ENCODE data around the gene PCGF3.
"Not testable (repeated sequence)": the region's sequence is repeated elsewhere in the genome, so short reads cannot be mapped to it uniquely, and the experiment has no call there.

PCGF3 gene

GRCh38 chr4:734951-735350 is 29.3 kb downstream of the PCGF3 start:
- peaks cover 0 to 6% (median 3%) of the 10 kb centered on the region in 4 experiments for H3K4me1 ChIP-seq (ENCODE audit: control extremely low read depth in 1 of 4, control insufficient read depth in 4 of 4, insufficient read depth in 4 of 4, low read length in 3 of 4)
- no peaks in the 10 kb centered on the region for H3K27me3 ChIP-seq (replicated peaks in 2 of 5; ENCODE audit: control insufficient read depth in 4 of 5, insufficient read depth in 5 of 5, low read length in 4 of 5)
- peaks cover 12 to 81% (median 53%) of the 10 kb centered on the region in 4 experiments for H3K36me3 ChIP-seq (ENCODE audit: control insufficient read depth in 4 of 4, insufficient read depth in 4 of 4, low read length in 3 of 4)
- 95% methylated on average over 9 of the region's 9 CpGs for WGBS (ENCODE audit: insufficient coverage)
- ChIA-PET POLR2A (no interaction called here), CTCF (interaction anchor here (0.7 kb wide), 1 partner anchor 8 kb away, joined by 3 read pairs; no protein-coding TSS in a partner anchor)
- no peak overlapping the region for H3K27ac ChIP-seq (ENCODE audit: insufficient read depth in 1 of 2, low read depth in 1 of 2, low read length in 2 of 2, poor library complexity in 1 of 2, severe bottlenecking in 2 of 2)
- H3K4me3 ChIP-seq (ENCODE audit: control insufficient read depth in 1 of 7, extremely low read depth in 1 of 7, insufficient read depth in 4 of 7, low read depth in 2 of 7, low read length in 6 of 7), result no peak overlapping the region
- H3K9me3 ChIP-seq (ENCODE audit: control extremely low read depth in 1 of 5, control insufficient read depth in 4 of 5, insufficient read depth in 2 of 5, low read depth in 1 of 5, low read length in 4 of 5), result no peaks in the 10 kb centered on the region
- no peak for DNase-seq

GRCh38 chr4:735583-735982 is 30.0 kb downstream of the PCGF3 start:
- Histone ChIP-seq H3K36me3 (ENCODE audit: control insufficient read depth in 4 of 4, insufficient read depth in 4 of 4, low read length in 3 of 4) (peaks cover 15 to 83% (median 51%) of the 10 kb centered on the region in 4 experiments), H3K9me3 (ENCODE audit: control extremely low read depth in 1 of 5, control insufficient read depth in 4 of 5, insufficient read depth in 2 of 5, low read depth in 1 of 5, low read length in 4 of 5) (no peaks in the 10 kb centered on the region), H3K27me3 (replicated peaks in 2 of 5; ENCODE audit: control insufficient read depth in 4 of 5, insufficient read depth in 5 of 5, low read length in 4 of 5) (no peaks in the 10 kb centered on the region), H3K27ac (ENCODE audit: insufficient read depth in 1 of 2, low read depth in 1 of 2, low read length in 2 of 2, poor library complexity in 1 of 2, severe bottlenecking in 2 of 2) (no peak overlapping the region), H3K4me3 (ENCODE audit: control insufficient read depth in 1 of 7, extremely low read depth in 1 of 7, insufficient read depth in 4 of 7, low read depth in 2 of 7, low read length in 6 of 7) (no peak overlapping the region), H3K4me1 (ENCODE audit: control extremely low read depth in 1 of 4, control insufficient read depth in 4 of 4, insufficient read depth in 4 of 4, low read length in 3 of 4) (peaks cover 0 to 6% (median 3%) of the 10 kb centered on the region in 4 experiments)
- WGBS (ENCODE audit: insufficient coverage), result 96% methylated on average over 7 of the region's 8 CpGs
- DNase-seq, result no peak
- ChIA-PET CTCF (no interaction called here), POLR2A (no interaction called here)

GRCh38 chr4:736561-736960 is 30.9 kb downstream of the PCGF3 start:
- POLR2A ChIA-PET; DNase-seq; H3K4me3 ChIP-seq (ENCODE audit: control insufficient read depth in 1 of 7, extremely low read depth in 1 of 7, insufficient read depth in 4 of 7, low read depth in 2 of 7, low read length in 6 of 7); H3K27me3 ChIP-seq (replicated peaks in 2 of 5; ENCODE audit: control insufficient read depth in 4 of 5, insufficient read depth in 5 of 5, low read length in 4 of 5); H3K4me1 ChIP-seq (ENCODE audit: control extremely low read depth in 1 of 4, control insufficient read depth in 4 of 4, insufficient read depth in 4 of 4, low read length in 3 of 4); H3K27ac ChIP-seq (ENCODE audit: insufficient read depth in 1 of 2, low read depth in 1 of 2, low read length in 2 of 2, poor library complexity in 1 of 2, severe bottlenecking in 2 of 2); H3K9me3 ChIP-seq (ENCODE audit: control extremely low read depth in 1 of 5, control insufficient read depth in 4 of 5, insufficient read depth in 2 of 5, low read depth in 1 of 5, low read length in 4 of 5): not testable (repeated sequence)
- CTCF ChIA-PET, result interaction anchor here (1.4 kb wide), 1 partner anchor 251 kb away, joined by 3 read pairs; no protein-coding TSS in a partner anchor
- peaks cover 19 to 83% (median 50%) of the 10 kb centered on the region in 4 experiments for H3K36me3 ChIP-seq (ENCODE audit: control insufficient read depth in 4 of 4, insufficient read depth in 4 of 4, low read length in 3 of 4)
- WGBS (ENCODE audit: insufficient coverage), result 95% methylated on average over 22 of the region's 34 CpGs

GRCh38 chr4:738781-739280 is 33.2 kb downstream of the PCGF3 start:
- DNase-seq, result no peak
- Histone ChIP-seq H3K27ac (ENCODE audit: insufficient read depth in 1 of 2, low read depth in 1 of 2, low read length in 2 of 2, poor library complexity in 1 of 2, severe bottlenecking in 2 of 2) (no peak overlapping the region), H3K9me3 (ENCODE audit: control extremely low read depth in 1 of 5, control insufficient read depth in 4 of 5, insufficient read depth in 2 of 5, low read depth in 1 of 5, low read length in 4 of 5) (no peaks in the 10 kb centered on the region), H3K4me1 (ENCODE audit: control extremely low read depth in 1 of 4, control insufficient read depth in 4 of 4, insufficient read depth in 4 of 4, low read length in 3 of 4) (no peaks in the 10 kb centered on the region), H3K4me3 (ENCODE audit: control insufficient read depth in 1 of 7, extremely low read depth in 1 of 7, insufficient read depth in 4 of 7, low read depth in 2 of 7, low read length in 6 of 7) (no peak overlapping the region), H3K36me3 (ENCODE audit: control insufficient read depth in 4 of 4, insufficient read depth in 4 of 4, low read length in 3 of 4) (peaks cover 17 to 76% (median 47%) of the 10 kb centered on the region in 4 experiments), H3K27me3 (replicated peaks in 2 of 5; ENCODE audit: control insufficient read depth in 4 of 5, insufficient read depth in 5 of 5, low read length in 4 of 5) (no peaks in the 10 kb centered on the region)
- CTCF ChIA-PET, result interaction anchor here (1.7 kb wide), 1 partner anchor 13 kb away, joined by 6 read pairs; no protein-coding TSS in a partner anchor
- WGBS (ENCODE audit: insufficient coverage), result 97% methylated on average over 8 of the region's 16 CpGs
- POLR2A ChIA-PET, result no interaction called here

GRCh38 chr4:739569-739968 is 33.9 kb downstream of the PCGF3 start:
- no peaks in the 10 kb centered on the region for H3K9me3 ChIP-seq (ENCODE audit: control extremely low read depth in 1 of 5, control insufficient read depth in 4 of 5, insufficient read depth in 2 of 5, low read depth in 1 of 5, low read length in 4 of 5)
- no peak overlapping the region for H3K27ac ChIP-seq (ENCODE audit: insufficient read depth in 1 of 2, low read depth in 1 of 2, low read length in 2 of 2, poor library complexity in 1 of 2, severe bottlenecking in 2 of 2)
- POLR2A ChIA-PET, result no interaction called here
- no peaks in the 10 kb centered on the region for H3K27me3 ChIP-seq (replicated peaks in 2 of 5; ENCODE audit: control insufficient read depth in 4 of 5, insufficient read depth in 5 of 5, low read length in 4 of 5)
- peaks cover 17 to 72% (median 43%) of the 10 kb centered on the region in 4 experiments for H3K36me3 ChIP-seq (ENCODE audit: control insufficient read depth in 4 of 4, insufficient read depth in 4 of 4, low read length in 3 of 4)
- no peak overlapping the region for H3K4me3 ChIP-seq (ENCODE audit: control insufficient read depth in 1 of 7, extremely low read depth in 1 of 7, insufficient read depth in 4 of 7, low read depth in 2 of 7, low read length in 6 of 7)
- CTCF ChIA-PET, result interaction anchor here (1.7 kb wide), 1 partner anchor 12 kb away, joined by 6 read pairs; no protein-coding TSS in a partner anchor
- no peak for DNase-seq
- no peaks in the 10 kb centered on the region for H3K4me1 ChIP-seq (ENCODE audit: control extremely low read depth in 1 of 4, control insufficient read depth in 4 of 4, insufficient read depth in 4 of 4, low read length in 3 of 4)
- WGBS (ENCODE audit: insufficient coverage), result 96% methylated on average over 22 of the region's 22 CpGs

- CTCF ChIA-PET, result interaction anchor here (1.5 to 1.7 kb wide), 2 partner anchors 12 to 34 kb away, joined by 5 to 6 read pairs; no protein-coding TSS in a partner anchor
These were observed 34.4 kb downstream of the PCGF3 start for GRCh38 chr4:740011-740410.

GRCh38 chr4:740656-741282 is 35.1 kb downstream of the PCGF3 start:
- H3K4me3 ChIP-seq (ENCODE audit: control insufficient read depth in 1 of 7, extremely low read depth in 1 of 7, insufficient read depth in 4 of 7, low read depth in 2 of 7, low read length in 6 of 7), result no peak overlapping the region
- 93% methylated on average over 14 of the region's 19 CpGs for WGBS (ENCODE audit: insufficient coverage)
- no peak overlapping the region for H3K27ac ChIP-seq (ENCODE audit: insufficient read depth in 1 of 2, low read depth in 1 of 2, low read length in 2 of 2, poor library complexity in 1 of 2, severe bottlenecking in 2 of 2)
- H3K27me3 ChIP-seq (replicated peaks in 2 of 5; ENCODE audit: control insufficient read depth in 4 of 5, insufficient read depth in 5 of 5, low read length in 4 of 5), result no peaks in the 10 kb centered on the region
- no peaks in the 10 kb centered on the region for H3K9me3 ChIP-seq (ENCODE audit: control extremely low read depth in 1 of 5, control insufficient read depth in 4 of 5, insufficient read depth in 2 of 5, low read depth in 1 of 5, low read length in 4 of 5)
- peaks cover 13 to 61% (median 36%) of the 10 kb centered on the region in 4 experiments for H3K36me3 ChIP-seq (ENCODE audit: control insufficient read depth in 4 of 4, insufficient read depth in 4 of 4, low read length in 3 of 4)
- ChIA-PET POLR2A (no interaction called here), CTCF (interaction anchor here (1.1 to 2.7 kb wide), 5 partner anchors 12 to 247 kb away, joined by 3 to 18 read pairs (median 5); partner anchors contain the start of gene IDUA)
- DNase-seq, result no peak
- H3K4me1 ChIP-seq (ENCODE audit: control extremely low read depth in 1 of 4, control insufficient read depth in 4 of 4, insufficient read depth in 4 of 4, low read length in 3 of 4), result no peaks in the 10 kb centered on the region

More at GRCh38 chr4:740011-740410, 34.4 kb downstream of the PCGF3 start:
- DNase-seq, result no peak
- WGBS (ENCODE audit: insufficient coverage), result 90% methylated on average over 2 of the region's 12 CpGs
- Histone ChIP-seq H3K27ac (ENCODE audit: insufficient read depth in 1 of 2, low read depth in 1 of 2, low read length in 2 of 2, poor library complexity in 1 of 2, severe bottlenecking in 2 of 2) (no peak overlapping the region), H3K36me3 (ENCODE audit: control insufficient read depth in 4 of 4, insufficient read depth in 4 of 4, low read length in 3 of 4) (peaks cover 17 to 67% (median 41%) of the 10 kb centered on the region in 4 experiments), H3K27me3 (replicated peaks in 2 of 5; ENCODE audit: control insufficient read depth in 4 of 5, insufficient read depth in 5 of 5, low read length in 4 of 5) (no peaks in the 10 kb centered on the region), H3K9me3 (ENCODE audit: control extremely low read depth in 1 of 5, control insufficient read depth in 4 of 5, insufficient read depth in 2 of 5, low read depth in 1 of 5, low read length in 4 of 5) (no peaks in the 10 kb centered on the region), H3K4me3 (ENCODE audit: control insufficient read depth in 1 of 7, extremely low read depth in 1 of 7, insufficient read depth in 4 of 7, low read depth in 2 of 7, low read length in 6 of 7) (no peak overlapping the region), H3K4me1 (ENCODE audit: control extremely low read depth in 1 of 4, control insufficient read depth in 4 of 4, insufficient read depth in 4 of 4, low read length in 3 of 4) (no peaks in the 10 kb centered on the region)
- POLR2A ChIA-PET, result no interaction called here

Data from common myeloid progenitor, CD34-positive (primary cell).